HL-60/S4 treated with phorbol 12-myristate 13-acetate at 8.2 ng/mL for 4 days and 3 days (cell line): ENCODE data around the gene SELENOO.

ENCODE experiments used
- in situ Hi-C: fragments of 300-500 bp; cut with MboI; formaldehyde crosslinking; loops from 2 replicates; pipeline ENCODE4 v1.15.0; 2022; ENCODE audit warnings: low sequenced_read_pairs

SELENOO gene

DNA sequence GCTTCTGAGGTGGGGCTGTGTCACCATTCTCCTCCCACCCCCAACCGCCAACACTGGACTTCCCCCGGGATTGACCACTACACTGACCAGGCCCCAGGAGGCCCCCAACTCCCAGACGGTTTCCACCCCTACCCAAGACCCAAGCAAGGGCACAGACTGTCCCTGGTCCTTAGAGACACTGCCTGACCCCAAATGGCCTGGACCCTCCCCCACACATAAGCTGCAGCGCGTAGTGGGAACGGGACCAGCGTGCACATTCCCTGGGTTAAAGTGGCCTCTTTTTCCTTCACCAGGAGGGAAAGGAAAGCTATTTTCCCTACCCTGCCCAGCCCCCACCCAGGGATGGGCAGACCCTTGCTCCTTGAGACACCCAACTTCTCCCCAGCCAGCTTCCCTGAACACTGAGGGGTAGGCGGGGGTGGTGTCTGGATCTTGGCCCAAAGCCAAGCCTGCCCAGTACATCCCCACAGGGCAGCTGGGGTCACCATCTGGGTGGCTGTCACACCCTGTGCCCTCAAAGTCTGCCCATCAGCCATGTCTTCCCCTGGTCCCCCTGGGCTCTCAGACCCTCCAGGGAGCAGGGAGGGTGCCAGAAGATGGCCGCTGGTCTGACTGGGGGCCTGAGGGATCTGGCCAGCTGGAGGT is 62.3 kb downstream of the SELENOO start:
- in situ Hi-C loops = no loop called here

- in situ Hi-C loops = no loop called here
Measured at GRCh38 chr22:50264104-50264745, 63.4 kb downstream of the SELENOO start.

GRCh38 chr22:50264946-50265669 is 64.3 kb downstream of the SELENOO start:
- in situ Hi-C loops = no loop called here

DNA sequence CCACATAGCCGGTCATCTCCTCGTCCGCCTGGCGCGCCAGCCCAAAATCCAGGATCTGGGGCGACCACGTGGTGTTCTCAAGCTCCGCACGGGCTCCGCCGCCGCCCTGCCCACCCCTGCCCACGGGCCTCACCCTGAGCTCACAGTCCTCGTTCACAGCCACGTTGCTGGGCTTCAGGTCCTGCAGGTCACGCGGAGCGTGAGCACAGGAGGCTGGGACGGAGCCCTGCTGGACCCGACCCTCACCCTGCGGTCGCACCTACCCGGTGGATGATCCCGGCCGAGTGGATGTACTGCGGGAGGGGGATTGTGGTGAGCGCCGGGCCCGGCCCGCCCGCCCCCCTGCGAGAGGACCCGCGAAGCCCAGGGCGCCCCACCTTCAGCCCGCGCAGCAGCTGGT is 66.2 kb downstream of the SELENOO start:
- in situ Hi-C loops = no loop called here
